Panc1 (cell line): Measurements from ENCODE around the gene CACNA1I.

ENCODE experiments used
- CTCF ChIP-seq: fragments of 450-650 bp; IDR thresholded peaks from 2 replicates; pipeline ENCODE4 v1.5.1; 2017; ENCODE audit warnings: mild to moderate bottlenecking
- POLR2AphosphoS5 ChIP-seq: IDR thresholded peaks from 2 replicates; pipeline ENCODE4 v1.6.1; 2012; ENCODE audit warnings: mild to moderate bottlenecking, low read depth, low read length, moderate library complexity
- SIN3A ChIP-seq: IDR thresholded peaks from 2 replicates; pipeline ENCODE4 v1.6.1; 2012; ENCODE audit warnings: low read depth, mild to moderate bottlenecking, low read length, moderate library complexity, borderline replicate concordance; ENCODE audit not compliant: insufficient read depth
- TCF7L2 ChIP-seq: IDR thresholded peaks from 2 replicates; pipeline ENCODE4 v1.6.1; 2011; ENCODE audit warnings: mild to moderate bottlenecking, low read depth, low read length, inconsistent platforms
- TF ChIP-seq, protein P1 (sequence below), 2 experiments: IDR thresholded peaks; 2 replicates each; pipeline ENCODE4 v1.6.1; 2011 to 2012; ENCODE audit warnings: low read depth in 2 of 2, control low read depth in 1 of 2, low read length in 1 of 2, mild to moderate bottlenecking in 1 of 2, moderate library complexity in 1 of 2; ENCODE audit not compliant: insufficient read depth in 1 of 2

DNA sequence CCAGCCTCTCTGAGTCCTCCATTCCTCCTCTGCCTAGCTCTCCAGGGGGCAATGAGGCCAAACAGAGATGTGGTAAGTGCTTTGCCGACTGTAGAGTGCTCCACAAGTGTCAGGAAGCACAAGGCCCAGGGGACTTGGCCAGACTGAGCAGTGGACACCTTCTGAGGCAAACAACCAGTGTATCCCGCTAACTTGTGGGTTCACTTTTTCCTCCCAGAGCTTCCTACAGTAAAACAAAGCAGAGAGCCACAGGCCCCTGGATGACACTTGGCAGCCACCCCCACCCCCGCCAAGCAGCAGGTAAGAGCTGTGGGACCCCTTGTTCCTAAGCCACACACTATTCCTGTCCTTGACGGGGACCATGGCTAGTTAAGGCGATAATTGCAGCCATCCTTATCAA, 160.9 kb downstream of the CACNA1I start:
- TF ChIP-seq CTCF (no peak), POLR2AphosphoS5 (no peak), TCF7L2 (no peak), SIN3A (no peak)
- TF ChIP-seq, protein P1, sequence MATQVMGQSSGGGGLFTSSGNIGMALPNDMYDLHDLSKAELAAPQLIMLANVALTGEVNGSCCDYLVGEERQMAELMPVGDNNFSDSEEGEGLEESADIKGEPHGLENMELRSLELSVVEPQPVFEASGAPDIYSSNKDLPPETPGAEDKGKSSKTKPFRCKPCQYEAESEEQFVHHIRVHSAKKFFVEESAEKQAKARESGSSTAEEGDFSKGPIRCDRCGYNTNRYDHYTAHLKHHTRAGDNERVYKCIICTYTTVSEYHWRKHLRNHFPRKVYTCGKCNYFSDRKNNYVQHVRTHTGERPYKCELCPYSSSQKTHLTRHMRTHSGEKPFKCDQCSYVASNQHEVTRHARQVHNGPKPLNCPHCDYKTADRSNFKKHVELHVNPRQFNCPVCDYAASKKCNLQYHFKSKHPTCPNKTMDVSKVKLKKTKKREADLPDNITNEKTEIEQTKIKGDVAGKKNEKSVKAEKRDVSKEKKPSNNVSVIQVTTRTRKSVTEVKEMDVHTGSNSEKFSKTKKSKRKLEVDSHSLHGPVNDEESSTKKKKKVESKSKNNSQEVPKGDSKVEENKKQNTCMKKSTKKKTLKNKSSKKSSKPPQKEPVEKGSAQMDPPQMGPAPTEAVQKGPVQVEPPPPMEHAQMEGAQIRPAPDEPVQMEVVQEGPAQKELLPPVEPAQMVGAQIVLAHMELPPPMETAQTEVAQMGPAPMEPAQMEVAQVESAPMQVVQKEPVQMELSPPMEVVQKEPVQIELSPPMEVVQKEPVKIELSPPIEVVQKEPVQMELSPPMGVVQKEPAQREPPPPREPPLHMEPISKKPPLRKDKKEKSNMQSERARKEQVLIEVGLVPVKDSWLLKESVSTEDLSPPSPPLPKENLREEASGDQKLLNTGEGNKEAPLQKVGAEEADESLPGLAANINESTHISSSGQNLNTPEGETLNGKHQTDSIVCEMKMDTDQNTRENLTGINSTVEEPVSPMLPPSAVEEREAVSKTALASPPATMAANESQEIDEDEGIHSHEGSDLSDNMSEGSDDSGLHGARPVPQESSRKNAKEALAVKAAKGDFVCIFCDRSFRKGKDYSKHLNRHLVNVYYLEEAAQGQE (IDR thresholded peaks at IDR 0.05; ENCODE audit: insufficient read depth in 1 of 2, low read depth in 2 of 2, low read length in 1 of 2) = no peak
